ENCODE measurements around the gene CYP8B1.

DNA sequence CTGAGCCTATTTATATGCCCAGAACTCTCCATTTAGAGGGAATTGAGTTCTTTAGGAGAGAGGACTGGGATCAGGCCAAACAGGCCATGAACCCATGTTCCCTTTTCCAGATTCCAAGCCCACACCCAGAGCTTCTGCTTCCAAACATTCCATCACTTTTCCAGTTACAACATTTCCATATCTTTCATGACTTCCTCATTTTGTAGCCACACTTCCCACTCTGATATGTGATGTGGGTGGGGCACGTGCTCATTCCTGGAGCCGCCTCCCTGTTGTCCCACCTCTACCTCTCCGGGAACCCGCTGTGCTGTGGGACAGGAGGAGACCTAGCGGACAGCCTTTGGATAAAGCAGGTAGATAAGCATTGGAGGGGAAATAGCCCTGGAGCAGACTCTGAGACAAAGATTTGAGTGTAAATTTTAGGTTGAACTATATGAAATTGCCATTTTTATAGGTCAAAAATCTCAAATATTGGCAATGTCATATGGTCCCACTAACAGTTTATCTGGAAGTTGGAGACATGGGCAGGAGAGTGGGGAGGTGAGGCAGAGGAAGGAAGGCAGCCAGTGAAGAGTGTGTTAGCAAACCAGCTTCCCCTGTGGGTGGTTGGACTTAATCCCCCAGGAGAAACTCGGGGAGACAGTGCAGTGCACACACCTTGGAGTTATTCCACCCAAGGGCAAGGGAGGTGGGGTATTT lies 31.8 kb downstream of the CYP8B1 start:
- TF ChIP-seq JUNB (CRISPR knock-in tag; IDR thresholded peaks at IDR 0.05; ENCODE audit: borderline replicate concordance) (no peak), ZNF598 (CRISPR knock-in tag; IDR thresholded peaks at IDR 0.05; ENCODE audit: borderline replicate concordance) (no peak)

Measured in HepG2 (cell line).